ENCODE data around the gene KIR2DL3. TPM values are rescaled to one million over a fixed set of nuclear protein-coding genes. Genes with fewer than 3 reads are reported as not detected.

KIR2DL3 gene

Small RNA genes lying within 50 kb of the gene (small RNA-seq; reads per million reads assigned to genes)
- gene AC245128.2 (ENCODE audit: low read depth): not detected
- not detected for gene KIR3DP1 (ENCODE audit: low read depth)

All from mesenchymal stem cell (in vitro differentiated cells and primary cell).